ENCODE data around the gene LYZL4. TPM values are rescaled to one million over a fixed set of nuclear protein-coding genes. Genes with fewer than 3 reads are reported as not detected.

LYZL4 gene, protein sequence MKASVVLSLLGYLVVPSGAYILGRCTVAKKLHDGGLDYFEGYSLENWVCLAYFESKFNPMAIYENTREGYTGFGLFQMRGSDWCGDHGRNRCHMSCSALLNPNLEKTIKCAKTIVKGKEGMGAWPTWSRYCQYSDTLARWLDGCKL
- not detected for total RNA-seq
- not detected for polyA plus RNA-seq (ENCODE audit: insufficient read length in 6 of 6)
- long read RNA-seq, donor 1, result 0 reads
- long read RNA-seq, donor 2, result 0 reads
- long read RNA-seq, donor 3, result 0 reads
- long read RNA-seq, donor 4, result 0 reads
- long read RNA-seq, donor 5, result 0 reads
- long read RNA-seq, donor 6, result 0 reads
- long read RNA-seq, donor 7, result 0 reads
- long read RNA-seq, donor 8, result 0 reads
- long read RNA-seq, donor 9, result 0 reads
- long read RNA-seq, donor 10, result 0 reads
- long read RNA-seq, donor 11, result 0 reads
- long read RNA-seq, donor 12, result 0 reads

DNA sequence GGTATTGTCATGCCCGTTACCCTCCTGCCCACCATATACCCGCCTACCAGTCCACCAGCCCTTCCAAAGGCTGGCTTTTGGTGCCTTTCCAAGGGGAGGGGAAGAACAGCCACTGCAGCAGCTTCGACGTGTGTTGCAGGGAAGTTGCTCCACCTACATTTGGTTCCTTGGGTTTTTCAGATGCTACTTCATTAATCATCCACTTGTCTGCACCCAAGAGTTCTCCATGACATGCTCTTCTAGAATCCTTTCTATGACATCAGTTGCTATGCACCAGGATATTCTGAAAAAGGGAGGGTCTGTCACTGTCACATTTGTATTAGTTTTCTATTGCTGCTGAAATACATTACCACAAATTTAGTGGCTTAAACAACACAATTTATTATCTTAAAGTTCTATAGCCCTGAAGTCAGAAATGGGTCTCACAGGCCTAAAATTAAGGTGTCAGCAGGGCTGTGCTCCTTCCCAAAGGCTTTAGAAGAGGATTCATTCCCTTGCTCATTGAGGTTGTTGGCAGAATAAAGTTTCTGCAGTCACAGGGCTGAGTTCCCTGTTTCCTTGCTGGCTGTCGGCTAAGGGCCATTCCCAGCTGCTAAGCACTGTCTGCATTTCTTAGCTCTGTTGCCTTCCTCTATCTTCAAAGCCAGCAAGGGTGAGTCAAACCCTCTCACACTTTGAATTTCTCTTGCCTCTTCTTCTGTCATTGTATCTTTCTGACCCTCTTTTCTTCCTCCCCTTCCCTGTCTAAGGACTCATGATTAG is at the start of gene LYZL4:
Gene LYZL4, minus strand, starts transcription at position 241 of the 762 bp plus-strand sequence. CDS start 3,359 bp downstream, outside the sequence.
- H3K36me3 ChIP-seq, result no peaks in the 10 kb centered on the region
- H3K27ac ChIP-seq, result no peak within 1 kb of the TSS
- TF ChIP-seq, protein P1, sequence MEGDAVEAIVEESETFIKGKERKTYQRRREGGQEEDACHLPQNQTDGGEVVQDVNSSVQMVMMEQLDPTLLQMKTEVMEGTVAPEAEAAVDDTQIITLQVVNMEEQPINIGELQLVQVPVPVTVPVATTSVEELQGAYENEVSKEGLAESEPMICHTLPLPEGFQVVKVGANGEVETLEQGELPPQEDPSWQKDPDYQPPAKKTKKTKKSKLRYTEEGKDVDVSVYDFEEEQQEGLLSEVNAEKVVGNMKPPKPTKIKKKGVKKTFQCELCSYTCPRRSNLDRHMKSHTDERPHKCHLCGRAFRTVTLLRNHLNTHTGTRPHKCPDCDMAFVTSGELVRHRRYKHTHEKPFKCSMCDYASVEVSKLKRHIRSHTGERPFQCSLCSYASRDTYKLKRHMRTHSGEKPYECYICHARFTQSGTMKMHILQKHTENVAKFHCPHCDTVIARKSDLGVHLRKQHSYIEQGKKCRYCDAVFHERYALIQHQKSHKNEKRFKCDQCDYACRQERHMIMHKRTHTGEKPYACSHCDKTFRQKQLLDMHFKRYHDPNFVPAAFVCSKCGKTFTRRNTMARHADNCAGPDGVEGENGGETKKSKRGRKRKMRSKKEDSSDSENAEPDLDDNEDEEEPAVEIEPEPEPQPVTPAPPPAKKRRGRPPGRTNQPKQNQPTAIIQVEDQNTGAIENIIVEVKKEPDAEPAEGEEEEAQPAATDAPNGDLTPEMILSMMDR (IDR thresholded peaks at IDR 0.05), result no peak
- no peaks in the 10 kb centered on the region for H3K27me3 ChIP-seq
- ATAC-seq (no peak), DNase-seq (no peak)
- no peaks in the 10 kb centered on the region for H3K9me3 ChIP-seq
- no peak within 1 kb of the TSS for H3K4me3 ChIP-seq
- no peaks in the 10 kb centered on the region for H3K4me1 ChIP-seq
- intact Hi-C loops (cut with DNase I), result no loop called here

DNA sequence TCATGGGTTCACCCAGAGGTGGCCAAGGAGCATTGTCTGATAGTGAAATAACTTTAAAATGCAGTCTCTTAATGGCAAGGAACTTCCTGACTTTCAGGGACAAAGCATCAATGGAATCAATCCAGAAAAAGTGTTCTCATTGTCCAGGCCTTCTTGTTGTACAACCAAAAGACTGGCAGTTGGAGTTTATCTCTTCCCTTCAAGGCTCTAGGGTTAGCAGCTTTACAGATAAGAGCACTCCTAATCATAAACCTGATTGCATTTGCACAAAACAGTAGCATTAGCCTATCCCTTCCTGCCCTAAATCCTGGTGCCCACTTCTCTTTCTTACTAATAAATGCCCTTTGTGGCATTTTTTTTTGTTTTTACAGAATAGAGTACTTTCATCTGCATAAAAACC is 48.7 kb upstream of the LYZL4 start:
- ATAC-seq, result no peak
- Histone ChIP-seq H3K4me1 (no peaks in the 10 kb centered on the region), H3K27ac (no peak overlapping the region), H3K27me3 (no peaks in the 10 kb centered on the region), H3K9me3 (no peaks in the 10 kb centered on the region), H3K4me3 (no peak overlapping the region), H3K36me3 (no peaks in the 10 kb centered on the region)
- intact Hi-C loops (cut with DNase I), result no loop called here
- TF ChIP-seq, protein P1 (IDR thresholded peaks at IDR 0.05), result no peak
- no peak for DNase-seq

DNA sequence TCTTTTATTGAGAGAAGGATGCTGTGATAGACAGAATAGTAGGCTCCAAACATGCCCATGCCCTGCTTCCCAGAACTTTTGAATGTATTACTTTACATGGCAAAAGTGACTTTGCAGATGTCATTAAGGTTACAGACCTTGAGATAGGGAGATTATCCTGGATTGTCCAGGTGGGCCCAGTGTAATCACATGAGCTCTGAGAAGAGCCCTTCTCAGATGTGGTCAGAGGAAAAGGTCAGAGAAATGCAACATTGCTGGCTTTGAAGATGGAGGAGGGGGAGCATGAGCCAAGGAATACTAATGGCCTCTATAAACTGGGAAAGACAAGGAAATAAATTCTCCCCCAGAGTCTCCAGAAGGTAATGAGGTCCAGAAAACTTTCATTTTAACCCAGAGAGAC is 45.8 kb upstream of the LYZL4 start:
- H3K27me3 ChIP-seq, result no peaks in the 10 kb centered on the region
- no peaks in the 10 kb centered on the region for H3K36me3 ChIP-seq
- intact Hi-C loops (cut with DNase I), result no loop called here
- DNase-seq, result no peak
- ATAC-seq, result no peak
- H3K9me3 ChIP-seq, result no peaks in the 10 kb centered on the region
- H3K4me3 ChIP-seq, result no peak overlapping the region
- H3K27ac ChIP-seq, result no peak overlapping the region
- TF ChIP-seq, protein P1 (IDR thresholded peaks at IDR 0.05), result no peak
- peaks cover 0 to 5% of the 10 kb centered on the region in 2 donors for H3K4me1 ChIP-seq

DNA sequence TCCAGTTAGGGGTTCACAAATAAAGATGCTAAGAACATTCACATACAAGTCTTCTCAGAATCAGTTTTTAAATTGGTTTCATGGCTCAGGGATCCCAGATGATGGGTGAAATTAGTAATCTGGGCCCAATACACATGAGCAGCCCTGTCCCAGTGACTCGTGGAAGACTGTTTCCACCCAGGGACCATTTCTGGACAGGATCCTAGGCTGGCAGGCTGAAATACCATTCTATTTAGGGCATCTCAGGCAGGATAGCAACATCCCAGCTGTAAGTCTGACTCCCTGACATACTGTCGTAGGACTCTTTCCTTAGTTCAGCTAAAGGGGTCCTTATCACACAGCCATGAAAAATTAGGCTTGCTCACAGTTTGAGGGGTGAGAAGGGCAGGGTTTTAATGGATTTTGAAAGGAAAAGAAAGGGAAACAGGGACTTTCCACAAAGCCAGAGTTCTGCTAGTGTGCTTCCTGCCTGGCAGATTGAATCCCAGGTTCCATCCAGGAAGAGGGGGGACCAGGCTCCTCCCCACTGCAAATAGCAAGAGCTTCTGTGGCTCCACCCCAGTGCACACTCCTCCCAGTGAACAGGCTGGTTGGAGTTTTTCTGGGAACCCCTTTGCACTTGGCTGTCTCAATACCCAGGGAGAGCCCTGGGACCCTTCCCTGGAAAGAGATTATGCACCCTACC is 41.3 kb upstream of the LYZL4 start:
- Histone ChIP-seq H3K4me1 (peaks cover 0 to 5% of the 10 kb centered on the region in 2 donors), H3K27me3 (no peaks in the 10 kb centered on the region), H3K9me3 (no peaks in the 10 kb centered on the region), H3K4me3 (no peak overlapping the region), H3K27ac (peak overlapping the region in 1 of 2 donors; percentile 55), H3K36me3 (no peaks in the 10 kb centered on the region)
- intact Hi-C loops (cut with DNase I), result no loop called here
- no peak for DNase-seq
- TF ChIP-seq, protein P1 (IDR thresholded peaks at IDR 0.05), result no peak
- peak; percentile 34 for ATAC-seq

All from left lung (tissue), 14 donors.